ENCODE results near the gene SLC35F4. TPM values are rescaled to one million over a fixed set of nuclear protein-coding genes. Genes with fewer than 3 reads are reported as not detected.

The SLC35F4 gene
- total and polyA plus RNA-seq, 2 experiments from 2014 or later = 0.07 TPM; not detected in 1

GRCh38 chr14:57837267-57837666, 28.6 kb downstream of the SLC35F4 start:
- TF ChIP-seq EZH2phosphoT487 (IDR thresholded peaks at IDR 0.05; ENCODE audit: low read depth, severe bottlenecking, unreplicated experiment) = no peak
- TF ChIP-seq CTCF (IDR thresholded peaks at IDR 0.05; ENCODE audit: poor library complexity) = no peak
- no peak for TF ChIP-seq EZH2 (IDR thresholded peaks at IDR 0.05; ENCODE audit: borderline replicate concordance)
- no peak overlapping the region for H3K4me2 ChIP-seq
- no peak overlapping the region for H3K4me3 ChIP-seq
- H3K4me1 ChIP-seq (ENCODE audit: insufficient read depth) = peaks cover 6% of the 10 kb centered on the region
- H3K79me2 ChIP-seq = no peaks in the 10 kb centered on the region
- H3K9me3 ChIP-seq (ENCODE audit: low read depth) = no peaks in the 10 kb centered on the region
- H3K27ac ChIP-seq = no peak overlapping the region
- no peaks in the 10 kb centered on the region for H3K27me3 ChIP-seq
- H3K9me2 ChIP-seq (replicated peaks; ENCODE audit: insufficient read depth) = no peaks in the 10 kb centered on the region
- no peaks in the 10 kb centered on the region for H4K20me1 ChIP-seq (ENCODE audit: insufficient read depth, poor library complexity, severe bottlenecking)
- no peak overlapping the region for H2AFZ ChIP-seq
- H3K36me3 ChIP-seq (replicated peaks; ENCODE audit: insufficient read depth, low read depth) = no peaks in the 10 kb centered on the region
- DNase-seq (ENCODE audit: low spot score) = no peak
- WGBS (ENCODE audit: low lambda C conversion rate, missing lambda C conversion rate) = 97% methylated on average over 8 of the region's 8 CpGs

- 71% methylated on average over 2 of the region's 2 CpGs for WGBS (ENCODE audit: low lambda C conversion rate, missing lambda C conversion rate)
- no peak for DNase-seq (ENCODE audit: low spot score)
- Histone ChIP-seq H3K27me3 (no peaks in the 10 kb centered on the region), H3K79me2 (no peaks in the 10 kb centered on the region), H2AFZ (no peak overlapping the region), H3K4me3 (no peak overlapping the region), H3K27ac (no peak overlapping the region), H3K9me3 (ENCODE audit: low read depth) (no peaks in the 10 kb centered on the region), H3K36me3 (replicated peaks; ENCODE audit: insufficient read depth, low read depth) (no peaks in the 10 kb centered on the region), H3K4me1 (ENCODE audit: insufficient read depth) (peaks cover 6% of the 10 kb centered on the region), H4K20me1 (ENCODE audit: insufficient read depth, poor library complexity, severe bottlenecking) (no peaks in the 10 kb centered on the region), H3K4me2 (no peak overlapping the region), H3K9me2 (replicated peaks; ENCODE audit: insufficient read depth) (no peaks in the 10 kb centered on the region)
- TF ChIP-seq EZH2phosphoT487 (IDR thresholded peaks at IDR 0.05; ENCODE audit: low read depth, severe bottlenecking, unreplicated experiment) (no peak), CTCF (IDR thresholded peaks at IDR 0.05; ENCODE audit: poor library complexity) (no peak), EZH2 (IDR thresholded peaks at IDR 0.05; ENCODE audit: borderline replicate concordance) (no peak)
These were observed 30.1 kb downstream of the SLC35F4 start for GRCh38 chr14:57835766-57836165.

DNA sequence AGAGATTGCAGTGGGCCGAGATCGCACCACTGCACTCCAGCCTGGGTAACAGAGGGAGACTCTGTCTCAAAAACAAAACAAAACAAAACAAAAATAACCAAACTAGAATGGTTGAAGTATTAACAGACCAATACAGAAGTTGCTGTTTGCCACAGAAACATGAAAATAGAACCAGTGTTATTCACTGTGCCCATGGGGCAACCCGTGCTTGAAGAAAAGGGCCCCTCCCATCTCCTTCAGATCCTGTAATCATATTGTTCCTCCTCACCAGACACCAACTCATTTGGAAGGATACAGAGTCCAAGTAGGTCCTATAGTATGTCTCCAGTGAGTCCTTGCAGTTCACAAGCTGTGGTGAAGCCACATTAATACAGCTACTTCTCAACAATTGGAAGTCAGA, 30.9 kb downstream of the SLC35F4 start:
- TF ChIP-seq EZH2phosphoT487 (IDR thresholded peaks at IDR 0.05; ENCODE audit: low read depth, severe bottlenecking, unreplicated experiment) (no peak), EZH2 (IDR thresholded peaks at IDR 0.05; ENCODE audit: borderline replicate concordance) (no peak), CTCF (IDR thresholded peaks at IDR 0.05; ENCODE audit: poor library complexity) (no peak)
- H3K27ac ChIP-seq = no peak overlapping the region
- no peak overlapping the region for H3K4me3 ChIP-seq
- WGBS (ENCODE audit: low lambda C conversion rate, missing lambda C conversion rate) = 93% methylated on average over 3 of the region's 3 CpGs
- H2AFZ ChIP-seq = no peak overlapping the region
- H3K27me3 ChIP-seq = no peaks in the 10 kb centered on the region
- H3K79me2 ChIP-seq = no peaks in the 10 kb centered on the region
- H3K9me2 ChIP-seq (replicated peaks; ENCODE audit: insufficient read depth) = no peaks in the 10 kb centered on the region
- no peak for DNase-seq (ENCODE audit: low spot score)
- no peaks in the 10 kb centered on the region for H3K36me3 ChIP-seq (replicated peaks; ENCODE audit: insufficient read depth, low read depth)
- no peaks in the 10 kb centered on the region for H3K9me3 ChIP-seq (ENCODE audit: low read depth)
- H3K4me2 ChIP-seq = no peak overlapping the region
- H3K4me1 ChIP-seq (ENCODE audit: insufficient read depth) = peaks cover 6% of the 10 kb centered on the region
- no peaks in the 10 kb centered on the region for H4K20me1 ChIP-seq (ENCODE audit: insufficient read depth, poor library complexity, severe bottlenecking)
